ENCODE data around the gene TAC4.

TAC4 gene

DNA sequence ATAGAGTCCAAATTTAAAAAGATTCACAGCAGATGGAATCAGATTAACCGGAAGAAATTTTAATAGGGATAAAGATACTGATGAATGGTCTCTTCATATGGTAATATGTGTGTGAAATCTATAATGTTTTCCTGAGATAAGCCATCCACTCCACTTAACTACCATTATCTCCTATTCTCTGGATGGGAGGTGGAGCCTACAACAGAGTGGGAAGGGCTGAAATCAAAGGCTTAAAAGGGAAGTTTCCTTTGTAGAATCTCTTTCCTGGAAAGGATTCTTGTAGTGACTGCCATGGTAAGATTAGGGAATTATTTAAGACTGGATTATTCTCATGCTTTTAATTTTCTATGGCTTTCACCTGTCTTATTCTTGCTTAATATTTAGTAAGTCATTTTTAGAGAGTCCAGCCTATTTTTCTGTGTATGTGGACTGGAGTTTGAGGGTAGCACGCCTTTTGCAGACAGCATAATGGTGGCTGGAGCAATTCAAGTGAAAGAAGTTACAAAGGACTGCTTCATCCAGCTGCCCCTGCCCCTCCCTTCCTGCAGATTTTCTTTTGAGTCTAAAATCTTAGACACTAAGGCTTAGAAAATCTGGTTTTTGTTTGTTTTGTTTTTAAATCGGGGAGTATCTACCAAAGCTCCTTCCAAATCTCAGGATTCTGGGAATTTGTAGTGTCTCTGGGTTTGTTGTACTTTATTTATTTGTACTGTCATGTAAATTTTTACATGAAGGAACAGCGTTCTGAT, 32.9 kb downstream of the TAC4 start:
- DNase-seq (ENCODE audit: extremely low spot score) = no peak
- TF ChIP-seq FOXM1 (IDR thresholded peaks at IDR 0.05; ENCODE audit: borderline replicate concordance) (no peak), CTBP1 (IDR thresholded peaks at IDR 0.05; ENCODE audit: borderline replicate concordance) (no peak), L3MBTL2 (conservative IDR thresholded peaks at IDR 0.05) (no peak), ELF4 (IDR thresholded peaks at IDR 0.05) (no peak)
- ChIA-PET POLR2A (no interaction called here), CTCF (no interaction called here)

DNA sequence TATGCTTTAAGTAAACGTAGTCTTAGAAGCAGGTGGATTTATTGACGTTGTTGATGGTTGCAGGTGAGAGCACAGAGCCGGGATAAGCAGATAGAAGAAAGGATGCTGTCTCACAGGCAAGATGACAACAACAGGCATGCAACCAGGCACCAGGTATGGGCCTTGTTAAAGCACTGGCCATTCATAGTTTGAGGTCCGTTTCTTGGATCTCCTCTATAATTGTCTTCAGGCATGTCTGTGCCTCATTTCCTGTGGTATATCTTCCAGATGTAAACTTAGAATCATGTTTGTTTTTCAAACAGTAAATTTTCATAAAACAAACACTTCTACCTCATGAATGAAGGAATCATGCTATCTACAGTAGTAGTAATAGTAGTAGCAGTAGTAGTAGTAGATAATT, 38.8 kb downstream of the TAC4 start:
- CTCF ChIA-PET = no interaction called here
- no peak for DNase-seq (ENCODE audit: extremely low spot score)
- TF ChIP-seq ZNF384 (IDR thresholded peaks at IDR 0.05) (no peak), L3MBTL2 (conservative IDR thresholded peaks at IDR 0.05) (no peak), HDGF (IDR thresholded peaks at IDR 0.05; ENCODE audit: borderline replicate concordance) (no peak), FOXA1 (IDR thresholded peaks at IDR 0.05) (no peak), BHLHE40 (IDR thresholded peaks at IDR 0.05; ENCODE audit: borderline replicate concordance) (no peak), SP1 (IDR thresholded peaks at IDR 0.05) (no peak), CTBP1 (IDR thresholded peaks at IDR 0.05; ENCODE audit: borderline replicate concordance) (no peak), TARDBP (IDR thresholded peaks at IDR 0.05) (no peak), LEF1 (IDR thresholded peaks at IDR 0.05; ENCODE audit: borderline replicate concordance) (no peak)
- POLR2A ChIA-PET = no interaction called here

DNA sequence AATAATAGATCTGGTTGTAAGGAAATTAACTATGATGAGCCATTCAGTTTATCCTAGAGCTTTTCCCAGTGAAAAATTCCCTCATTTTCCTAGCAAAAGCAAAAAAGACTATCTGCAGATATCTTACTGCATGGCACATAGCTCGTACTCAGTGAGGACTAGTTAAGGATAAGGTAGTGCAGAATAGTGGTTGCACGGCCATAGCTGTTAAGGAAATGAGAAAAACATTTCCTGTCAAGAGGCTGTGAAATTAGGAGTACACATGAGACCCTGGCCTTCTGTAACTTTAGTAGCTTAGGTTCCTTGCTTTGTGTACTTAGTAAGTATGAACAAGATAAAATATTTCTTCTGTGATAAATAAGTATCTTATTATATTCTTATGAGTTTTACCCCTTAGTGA, 49.1 kb downstream of the TAC4 start:
- POLR2A ChIA-PET = interaction anchor here (2.1 kb wide), 1 partner anchor 10 kb away, joined by 9 read pairs; the partner anchor contains the start of gene KAT7
- no peak for DNase-seq (ENCODE audit: extremely low spot score)
- CTCF ChIA-PET = no interaction called here
- TF ChIP-seq SUZ12 (IDR thresholded peaks at IDR 0.05) (no peak), L3MBTL2 (conservative IDR thresholded peaks at IDR 0.05) (no peak)
- TF ChIP-seq, protein P1, sequence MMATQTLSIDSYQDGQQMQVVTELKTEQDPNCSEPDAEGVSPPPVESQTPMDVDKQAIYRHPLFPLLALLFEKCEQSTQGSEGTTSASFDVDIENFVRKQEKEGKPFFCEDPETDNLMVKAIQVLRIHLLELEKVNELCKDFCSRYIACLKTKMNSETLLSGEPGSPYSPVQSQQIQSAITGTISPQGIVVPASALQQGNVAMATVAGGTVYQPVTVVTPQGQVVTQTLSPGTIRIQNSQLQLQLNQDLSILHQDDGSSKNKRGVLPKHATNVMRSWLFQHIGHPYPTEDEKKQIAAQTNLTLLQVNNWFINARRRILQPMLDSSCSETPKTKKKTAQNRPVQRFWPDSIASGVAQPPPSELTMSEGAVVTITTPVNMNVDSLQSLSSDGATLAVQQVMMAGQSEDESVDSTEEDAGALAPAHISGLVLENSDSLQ (IDR thresholded peaks at IDR 0.05) = no peak

DNA sequence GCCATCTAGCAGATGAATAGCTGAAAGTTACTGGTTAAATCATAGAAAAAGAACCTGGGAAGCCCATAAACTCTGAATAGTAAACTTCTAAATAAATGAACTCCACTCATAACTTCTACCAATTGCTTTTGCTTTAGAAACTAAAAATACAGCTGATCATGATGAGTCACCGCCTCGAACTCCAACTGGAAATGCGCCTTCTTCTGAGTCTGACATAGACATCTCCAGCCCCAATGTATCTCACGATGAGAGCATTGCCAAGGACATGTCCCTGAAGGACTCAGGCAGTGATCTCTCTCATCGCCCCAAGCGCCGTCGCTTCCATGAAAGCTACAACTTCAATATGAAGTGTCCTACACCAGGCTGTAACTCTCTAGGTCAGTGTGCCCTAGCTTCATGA, 49.7 kb downstream of the TAC4 start:
- ChIA-PET POLR2A (interaction anchor here (2.1 kb wide), 1 partner anchor 10 kb away, joined by 9 read pairs; the partner anchor contains the start of gene KAT7), CTCF (no interaction called here)
- TF ChIP-seq TARDBP (IDR thresholded peaks at IDR 0.05) (no peak), BHLHE40 (IDR thresholded peaks at IDR 0.05; ENCODE audit: borderline replicate concordance) (no peak), L3MBTL2 (conservative IDR thresholded peaks at IDR 0.05) (no peak), HDGF (IDR thresholded peaks at IDR 0.05; ENCODE audit: borderline replicate concordance) (no peak), NFRKB (IDR thresholded peaks at IDR 0.05) (no peak), ARNT (IDR thresholded peaks at IDR 0.05) (no peak), CTBP1 (IDR thresholded peaks at IDR 0.05; ENCODE audit: borderline replicate concordance) (no peak), FOXM1 (IDR thresholded peaks at IDR 0.05; ENCODE audit: borderline replicate concordance) (no peak)
- DNase-seq (ENCODE audit: extremely low spot score) = no peak

DNA sequence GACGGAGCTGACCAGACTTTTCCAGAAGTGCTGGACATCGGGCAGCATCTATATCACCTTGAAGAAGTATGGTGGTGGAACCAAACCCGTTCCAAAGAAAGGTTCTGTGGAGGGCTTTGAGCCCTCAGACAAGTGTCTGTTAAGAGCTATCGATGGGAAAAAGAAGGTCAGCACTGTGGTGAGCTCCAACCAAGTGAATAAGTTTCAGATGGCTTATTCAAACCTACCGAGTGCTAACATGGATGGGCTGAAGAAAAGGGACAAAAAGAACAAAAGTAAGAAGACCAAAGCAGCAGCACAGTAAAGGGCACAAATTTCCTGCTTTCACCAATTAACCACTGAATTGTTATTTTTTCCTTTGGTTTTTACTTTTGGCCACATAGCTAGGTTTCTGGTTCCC, 52.5 kb downstream of the TAC4 start:
- no peak for DNase-seq (ENCODE audit: extremely low spot score)
- TF ChIP-seq ARNT (IDR thresholded peaks at IDR 0.05) = no peak
- no peak for TF ChIP-seq SUZ12 (IDR thresholded peaks at IDR 0.05)
- TF ChIP-seq, protein P1 (IDR thresholded peaks at IDR 0.05) = no peak
- TF ChIP-seq FOXA1 (IDR thresholded peaks at IDR 0.05) = no peak
- TF ChIP-seq SP1 (IDR thresholded peaks at IDR 0.05) = no peak
- no peak for TF ChIP-seq HDGF (IDR thresholded peaks at IDR 0.05; ENCODE audit: borderline replicate concordance)
- no peak for TF ChIP-seq LEF1 (IDR thresholded peaks at IDR 0.05; ENCODE audit: borderline replicate concordance)
- no peak for TF ChIP-seq BHLHE40 (IDR thresholded peaks at IDR 0.05; ENCODE audit: borderline replicate concordance)
- TF ChIP-seq FOXK2 (IDR thresholded peaks at IDR 0.05) = no peak
- ChIA-PET POLR2A (no interaction called here), CTCF (no interaction called here)

DNA sequence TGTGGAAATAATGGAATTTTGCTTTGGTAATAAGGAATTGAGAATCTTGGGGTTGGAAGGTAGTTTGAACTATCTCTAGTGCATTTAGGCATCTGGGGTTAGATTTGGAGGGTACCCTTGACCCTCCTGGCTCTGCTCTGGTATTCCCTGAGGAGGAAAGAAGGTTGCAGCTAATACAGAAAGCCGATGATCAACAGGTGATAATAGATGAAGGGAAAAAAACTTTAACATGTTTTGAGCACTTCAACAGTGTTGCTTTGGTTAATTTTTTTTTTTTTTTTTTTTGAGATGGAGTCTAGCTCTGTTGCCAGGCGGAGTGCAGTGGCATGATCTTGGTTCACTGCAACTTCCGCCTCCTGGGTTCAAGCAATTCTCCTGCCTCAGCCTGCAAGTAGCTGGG, 54.6 kb downstream of the TAC4 start:
- no peak for DNase-seq (ENCODE audit: extremely low spot score)
- ChIA-PET POLR2A (interaction anchor here (1.1 kb wide), 1 partner anchor 29 kb away, joined by 4 read pairs; no protein-coding TSS in a partner anchor), CTCF (no interaction called here)
- TF ChIP-seq FOXK2 (IDR thresholded peaks at IDR 0.05) (no peak), SUZ12 (IDR thresholded peaks at IDR 0.05) (no peak), FOXM1 (IDR thresholded peaks at IDR 0.05; ENCODE audit: borderline replicate concordance) (no peak), NFRKB (IDR thresholded peaks at IDR 0.05) (no peak), SP1 (IDR thresholded peaks at IDR 0.05) (no peak), ARNT (IDR thresholded peaks at IDR 0.05) (no peak), CTBP1 (IDR thresholded peaks at IDR 0.05; ENCODE audit: borderline replicate concordance) (no peak), L3MBTL2 (conservative IDR thresholded peaks at IDR 0.05) (no peak), ELF4 (IDR thresholded peaks at IDR 0.05) (no peak), TARDBP (IDR thresholded peaks at IDR 0.05) (no peak), FOXA1 (IDR thresholded peaks at IDR 0.05) (no peak), HDGF (IDR thresholded peaks at IDR 0.05; ENCODE audit: borderline replicate concordance) (no peak), LEF1 (IDR thresholded peaks at IDR 0.05; ENCODE audit: borderline replicate concordance) (no peak), ZNF384 (IDR thresholded peaks at IDR 0.05) (no peak), BHLHE40 (IDR thresholded peaks at IDR 0.05; ENCODE audit: borderline replicate concordance) (no peak)
- TF ChIP-seq, protein P1 (IDR thresholded peaks at IDR 0.05) = no peak

All from HEK293T (cell line).